MCF 10A (cell line): ENCODE results near the gene ADSL. TPM values are rescaled to one million over a fixed set of nuclear protein-coding genes. Genes with fewer than 3 reads are reported as not detected.
"Not testable (repeated sequence)": the region's sequence is repeated elsewhere in the genome, so short reads cannot be mapped to it uniquely, and the experiment has no call there.

Experiments used
- BruUV-seq: library from RNA; stranded (reverse); fragments of 400-500 nt; replicated peaks from 2 replicates; lab custom pipeline; 2021; lab: Mats Ljungman, UMichigan
- CTCF ChIA-PET: fragments of 300-600 bp; sonication (Branson Sonifier 250); formaldehyde crosslinking; extraction: SDS; loops from one replicate; lab custom pipeline; 2021; ENCODE audit warnings: antibody characterized with exemption, inconsistent platforms; lab: Yijun Ruan, JAX
- POLR2A ChIA-PET: fragments of 300-600, 350-650 bp; sonication (Branson Sonifier 250); formaldehyde crosslinking; extraction: SDS; loops from one replicate; lab custom pipeline; 2020; ENCODE audit warnings: antibody characterized with exemption, inconsistent platforms; lab: Yijun Ruan, JAX
- DNase-seq: peaks from one replicate; pipeline ENCODE4 v3.0.0-alpha.2; 2018; ENCODE audit not compliant: unreplicated experiment
- H3K27ac Mint-ChIP-seq: one replicate; pipeline ENCODE4 v1.8.0; 2022; ENCODE audit warnings: mild to moderate bottlenecking, low read depth, mixed read lengths; ENCODE audit not compliant: unreplicated experiment
- H3K27me3 Mint-ChIP-seq: one replicate; pipeline ENCODE4 v1.8.0; 2022; ENCODE audit warnings: mixed read lengths; ENCODE audit not compliant: insufficient read depth, unreplicated experiment
- H3K36me3 Mint-ChIP-seq: one replicate; pipeline ENCODE4 v1.8.0; 2022; ENCODE audit warnings: mild to moderate bottlenecking, moderate library complexity, mixed read lengths; ENCODE audit not compliant: insufficient read depth, unreplicated experiment
- H3K4me1 Mint-ChIP-seq: one replicate; pipeline ENCODE4 v1.8.0; 2022; ENCODE audit warnings: mixed read lengths; ENCODE audit not compliant: insufficient read depth, unreplicated experiment
- H3K4me3 Mint-ChIP-seq: one replicate; pipeline ENCODE4 v1.8.0; 2022; ENCODE audit warnings: mild to moderate bottlenecking, moderate library complexity, mixed read lengths; ENCODE audit not compliant: unreplicated experiment
- H3K9me3 Mint-ChIP-seq: one replicate; pipeline ENCODE4 v1.8.0; 2022; ENCODE audit warnings: mixed read lengths; ENCODE audit not compliant: unreplicated experiment
- intact Hi-C: fragments of 100-400 bp; cut with micrococcal nuclease; formaldehyde crosslinking; loops from 2 replicates; pipeline ENCODE4 v1.14.1; 2022
- total RNA-seq: library from RNA; stranded (reverse); gene quantifications from 2 replicates; pipeline ENCODE4 v1.2.3, GENCODE V29; 2022
- TF ChIP-seq, protein P1 (sequence below): fragments of 200-600 bp; IDR thresholded peaks from one replicate; pipeline ENCODE4 v1.8.0; 2022; ENCODE audit warnings: antibody characterized with exemption, mild to moderate bottlenecking; ENCODE audit not compliant: unreplicated experiment

The ADSL gene
- total RNA-seq, 1 experiment from 2014 or later = 129 TPM

GRCh38 chr22:40377931-40378330 lies 31.6 kb downstream of the ADSL start:
- Mint-ChIP-seq H3K27me3 (no peaks in the 10 kb centered on the region), H3K4me3 (no peak overlapping the region), H3K36me3 (peaks cover 11% of the 10 kb centered on the region), H3K9me3 (no peaks in the 10 kb centered on the region), H3K27ac (no peak overlapping the region), H3K4me1 (peaks cover 5% of the 10 kb centered on the region)
- CTCF ChIA-PET = no interaction called here
- no TSS peak for BruUV-seq
- TF ChIP-seq, protein P1, sequence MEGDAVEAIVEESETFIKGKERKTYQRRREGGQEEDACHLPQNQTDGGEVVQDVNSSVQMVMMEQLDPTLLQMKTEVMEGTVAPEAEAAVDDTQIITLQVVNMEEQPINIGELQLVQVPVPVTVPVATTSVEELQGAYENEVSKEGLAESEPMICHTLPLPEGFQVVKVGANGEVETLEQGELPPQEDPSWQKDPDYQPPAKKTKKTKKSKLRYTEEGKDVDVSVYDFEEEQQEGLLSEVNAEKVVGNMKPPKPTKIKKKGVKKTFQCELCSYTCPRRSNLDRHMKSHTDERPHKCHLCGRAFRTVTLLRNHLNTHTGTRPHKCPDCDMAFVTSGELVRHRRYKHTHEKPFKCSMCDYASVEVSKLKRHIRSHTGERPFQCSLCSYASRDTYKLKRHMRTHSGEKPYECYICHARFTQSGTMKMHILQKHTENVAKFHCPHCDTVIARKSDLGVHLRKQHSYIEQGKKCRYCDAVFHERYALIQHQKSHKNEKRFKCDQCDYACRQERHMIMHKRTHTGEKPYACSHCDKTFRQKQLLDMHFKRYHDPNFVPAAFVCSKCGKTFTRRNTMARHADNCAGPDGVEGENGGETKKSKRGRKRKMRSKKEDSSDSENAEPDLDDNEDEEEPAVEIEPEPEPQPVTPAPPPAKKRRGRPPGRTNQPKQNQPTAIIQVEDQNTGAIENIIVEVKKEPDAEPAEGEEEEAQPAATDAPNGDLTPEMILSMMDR = no peak
- peak; percentile 4 for DNase-seq
- intact Hi-C loops = no loop called here
- POLR2A ChIA-PET = no interaction called here

- H3K4me1 Mint-ChIP-seq, H3K4me3 Mint-ChIP-seq, H3K27me3 Mint-ChIP-seq, H3K9me3 Mint-ChIP-seq, intact Hi-C loops, H3K27ac Mint-ChIP-seq, BruUV-seq, DNase-seq, POLR2A ChIA-PET: not testable (repeated sequence)
- H3K36me3 Mint-ChIP-seq = peaks cover 11% of the 10 kb centered on the region
- CTCF ChIA-PET = interaction anchor here (0.6 kb wide), 1 partner anchor 187 kb away, joined by 5 read pairs; no protein-coding TSS in a partner anchor
These were observed 32.1 kb downstream of the ADSL start for GRCh38 chr22:40378448-40378847.

GRCh38 chr22:40381461-40381860 lies 35.2 kb downstream of the ADSL start:
- ChIA-PET POLR2A (interaction anchor here (1.3 kb wide), 1 partner anchor 33 kb away, joined by 3 read pairs; no protein-coding TSS in a partner anchor), CTCF (interaction anchor here (0.7 to 2.0 kb wide), 2 partner anchors 55 to 95 kb away, joined by 3 to 8 read pairs; no protein-coding TSS in a partner anchor)
- Mint-ChIP-seq H3K4me3 (no peak overlapping the region), H3K27ac (no peak overlapping the region), H3K9me3 (no peaks in the 10 kb centered on the region), H3K4me1 (peaks cover 6% of the 10 kb centered on the region), H3K27me3 (no peaks in the 10 kb centered on the region), H3K36me3 (peaks cover 11% of the 10 kb centered on the region)
- BruUV-seq = no TSS peak
- no peak for DNase-seq
- intact Hi-C loops = no loop called here
- TF ChIP-seq, protein P1 = no peak

DNA sequence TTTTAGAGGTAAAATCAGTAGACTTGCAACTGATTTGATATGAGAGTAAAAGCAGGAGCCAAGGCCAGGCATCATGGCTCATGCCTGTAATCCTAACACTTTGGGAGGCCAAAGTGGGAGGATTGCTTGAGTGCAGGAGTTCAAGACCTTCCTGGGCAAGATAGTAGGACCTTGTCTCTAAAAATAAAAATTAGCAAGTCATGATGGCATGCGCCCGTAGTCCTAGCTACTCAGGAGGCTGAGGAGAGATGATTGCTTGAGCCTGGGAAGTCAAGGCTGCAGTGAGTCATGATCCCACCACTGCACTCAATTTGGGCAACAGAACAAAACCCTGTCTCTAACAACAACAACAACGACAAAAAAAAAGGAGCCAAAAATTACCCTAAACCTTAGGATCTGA lies 37.6 kb downstream of the ADSL start:
- peak; percentile 22 for DNase-seq
- intact Hi-C loops = no loop called here
- H3K4me3 Mint-ChIP-seq = no peak overlapping the region
- H3K27me3 Mint-ChIP-seq = no peaks in the 10 kb centered on the region
- peaks cover 6% of the 10 kb centered on the region for H3K4me1 Mint-ChIP-seq
- ChIA-PET POLR2A (interaction anchor here (0.6 to 0.7 kb wide), 2 partner anchors 35 to 269 kb away, joined by 3 read pairs; no protein-coding TSS in a partner anchor), CTCF (interaction anchor here (1.9 kb wide), 1 partner anchor 37 kb away, joined by 5 read pairs; no protein-coding TSS in a partner anchor)
- H3K36me3 Mint-ChIP-seq = peaks cover 11% of the 10 kb centered on the region
- H3K27ac Mint-ChIP-seq = no peak overlapping the region
- BruUV-seq = no TSS peak
- H3K9me3 Mint-ChIP-seq = no peaks in the 10 kb centered on the region
- TF ChIP-seq, protein P1 = no peak
